GM19023 (cell line): Measurements from ENCODE around the gene DLGAP1.
"Not testable (repeated sequence)": the region's sequence is repeated elsewhere in the genome, so short reads cannot be mapped to it uniquely, and the experiment has no call there.

Experiments used
- ATAC-seq: cut with Tn5 transposase; IDR thresholded peaks from one replicate; pipeline ENCODE4 v1.9.1; 2021; ENCODE audit warnings: mild to moderate bottlenecking, moderate library complexity; ENCODE audit not compliant: unreplicated experiment

Gene DLGAP1

GRCh38 chr18:3710712-3711301 lies 744.3 kb downstream of the DLGAP1 start:
- no peak for ATAC-seq

GRCh38 chr18:3709205-3709604 lies 745.9 kb downstream of the DLGAP1 start:
- no peak for ATAC-seq

GRCh38 chr18:3706279-3707097 lies 748.6 kb downstream of the DLGAP1 start:
- ATAC-seq: no peak

GRCh38 chr18:3704556-3705344 lies 750.4 kb downstream of the DLGAP1 start:
- ATAC-seq: no peak

GRCh38 chr18:3703732-3704176 lies 751.4 kb downstream of the DLGAP1 start:
- no peak for ATAC-seq

GRCh38 chr18:3699707-3700567 lies 755.2 kb downstream of the DLGAP1 start:
- not testable (repeated sequence) for ATAC-seq

GRCh38 chr18:3694030-3694778 lies 760.9 kb downstream of the DLGAP1 start:
- ATAC-seq: not testable (repeated sequence)

GRCh38 chr18:3693410-3693809 lies 761.7 kb downstream of the DLGAP1 start:
- ATAC-seq: no peak

GRCh38 chr18:3692691-3693090 lies 762.4 kb downstream of the DLGAP1 start:
- ATAC-seq: no peak

GRCh38 chr18:3692113-3692621 lies 762.9 kb downstream of the DLGAP1 start:
- ATAC-seq: no peak

GRCh38 chr18:3691705-3692104 lies 763.4 kb downstream of the DLGAP1 start:
- ATAC-seq: no peak

GRCh38 chr18:3690764-3691066 lies 764.4 kb downstream of the DLGAP1 start:
- ATAC-seq: no peak

- no peak for ATAC-seq
Measured at GRCh38 chr18:3689986-3690763, 764.9 kb downstream of the DLGAP1 start.

- no peak for ATAC-seq
Measured at GRCh38 chr18:3689091-3689490, 766.0 kb downstream of the DLGAP1 start.

- no peak for ATAC-seq
Measured at GRCh38 chr18:3688690-3689089, 766.4 kb downstream of the DLGAP1 start.

GRCh38 chr18:3683483-3683882 lies 771.6 kb downstream of the DLGAP1 start:
- no peak for ATAC-seq

GRCh38 chr18:3682061-3682460 lies 773.0 kb downstream of the DLGAP1 start:
- no peak for ATAC-seq

GRCh38 chr18:3679241-3679640 lies 775.9 kb downstream of the DLGAP1 start:
- no peak for ATAC-seq

- ATAC-seq: no peak
Measured at GRCh38 chr18:3675994-3676393, 779.1 kb downstream of the DLGAP1 start.
